Spinal cord (tissue), 10 donors: ENCODE measurements around the gene LAMA5. TPM values are rescaled to one million over a fixed set of nuclear protein-coding genes. Genes with fewer than 3 reads are reported as not detected.

Source experiments
- DNase-seq, 6 donors: peaks; one replicate each; pipeline versions ENCODE4 v3.0.0 to v3.0.0-alpha.2; 2013 to 2015; ENCODE audit warnings: low spot score in 6 of 6, low read depth in 4 of 6
- H3K27ac ChIP-seq: one replicate; pipeline ENCODE4 v1.5.1; 2013; ENCODE audit warnings: low read depth, low read length, control low read depth
- H3K27me3 ChIP-seq: one replicate; pipeline ENCODE4 v1.6.1; 2013; ENCODE audit warnings: low read length; ENCODE audit not compliant: control insufficient read depth, insufficient read depth
- H3K36me3 ChIP-seq: one replicate; pipeline ENCODE4 v1.6.1; 2013; ENCODE audit warnings: low read length; ENCODE audit not compliant: control insufficient read depth, insufficient read depth
- H3K4me1 ChIP-seq: one replicate; pipeline ENCODE4 v1.6.1; 2013; ENCODE audit warnings: low read length; ENCODE audit not compliant: control insufficient read depth, insufficient read depth
- H3K4me3 ChIP-seq: one replicate; pipeline ENCODE4 v1.5.1; 2013; ENCODE audit warnings: low read depth, low read length, control low read depth
- H3K9me3 ChIP-seq: one replicate; pipeline ENCODE4 v1.6.1; 2013; ENCODE audit warnings: low read length; ENCODE audit not compliant: control insufficient read depth, insufficient read depth
- WGBS: methylation state at CpG from one replicate; pipeline ENCODE4 v1.1.5; 2013; ENCODE audit warnings: missing lambda C conversion rate; ENCODE audit not compliant: insufficient coverage; 5-methylcytosine and 5-hydroxymethylcytosine counted together
- polyA plus RNA-seq, 2 donors: library from polyadenylated mRNA; unstranded; fragments of 120-200 nt; gene quantifications; one replicate each; pipeline ENCODE4 v1.2.1, GENCODE V29; 2013; ENCODE audit not compliant: insufficient read length in 2 of 2
- total RNA-seq, 2 donors: library from RNA; depleted of rRNA in 1 of 2; stranded (reverse); fragments of 120-200 nt in 1 of 2; fragments of >200 nt in 1 of 2; gene quantifications; one replicate each; pipeline versions ENCODE4 v1.2.3 to v1.2.4, GENCODE V29; 2013 to 2014
- donor health status: healthy.

Gene LAMA5
- total and polyA plus RNA-seq, 4 donors = 15.8 to 86.8 (median 64.8) TPM

- WGBS = 78% methylated on average over 3 of the region's 5 CpGs
- Histone ChIP-seq H3K4me3 (no peak overlapping the region), H3K4me1 (peaks cover 29% of the 10 kb centered on the region), H3K27ac (no peak overlapping the region), H3K9me3 (no peaks in the 10 kb centered on the region), H3K27me3 (no peaks in the 10 kb centered on the region), H3K36me3 (peaks cover 77% of the 10 kb centered on the region)
- no peak for DNase-seq
Measured at GRCh38 chr20:62389601-62390087, 22.5 kb upstream of the LAMA5 start.

GRCh38 chr20:62388839-62389600 is 21.9 kb upstream of the LAMA5 start:
- Histone ChIP-seq H3K4me1 (peaks cover 29% of the 10 kb centered on the region), H3K27ac (no peak overlapping the region), H3K36me3 (peaks cover 72% of the 10 kb centered on the region), H3K9me3 (no peaks in the 10 kb centered on the region), H3K4me3 (no peak overlapping the region), H3K27me3 (no peaks in the 10 kb centered on the region)
- DNase-seq = peak in 1 of 6 donors; percentile 7
- WGBS = 87% methylated on average over 10 of the region's 11 CpGs

- peaks cover 29% of the 10 kb centered on the region for H3K4me1 ChIP-seq
- no peak overlapping the region for H3K27ac ChIP-seq
Measured at GRCh38 chr20:62387933-62388635, 21.0 kb upstream of the LAMA5 start.

GRCh38 chr20:62387219-62387913 is 20.3 kb upstream of the LAMA5 start:
- peaks cover 33% of the 10 kb centered on the region for H3K4me1 ChIP-seq
- no peak overlapping the region for H3K27ac ChIP-seq
- no peaks in the 10 kb centered on the region for H3K27me3 ChIP-seq
- peak overlapping the region; percentile 85 for H3K4me3 ChIP-seq
- H3K36me3 ChIP-seq = peaks cover 59% of the 10 kb centered on the region
- H3K9me3 ChIP-seq = no peaks in the 10 kb centered on the region
- no peak for DNase-seq
- WGBS = 3% methylated on average over 47 of the region's 47 CpGs

More at GRCh38 chr20:62387933-62388635, 21.0 kb upstream of the LAMA5 start:
- WGBS = 75% methylated on average over 12 of the region's 20 CpGs
- no peak for DNase-seq
- Histone ChIP-seq H3K36me3 (peaks cover 63% of the 10 kb centered on the region), H3K4me3 (peak overlapping the region; percentile 85), H3K27me3 (no peaks in the 10 kb centered on the region), H3K9me3 (no peaks in the 10 kb centered on the region)

- H3K4me3 ChIP-seq = peak within 1 kb of the TSS; percentile 85
- peak; percentile 81 to 98 (median 86) for DNase-seq
- H3K4me1 ChIP-seq = peaks cover 34% of the 10 kb centered on the region
- peaks cover 59% of the 10 kb centered on the region for H3K36me3 ChIP-seq
- no peaks in the 10 kb centered on the region for H3K9me3 ChIP-seq
- no peaks in the 10 kb centered on the region for H3K27me3 ChIP-seq
- WGBS = under 1% methylated on average over 79 of the region's 83 CpGs
- peak within 1 kb of the TSS; percentile 57 for H3K27ac ChIP-seq
Measured at GRCh38 chr20:62386383-62387218, 19.5 kb upstream of the LAMA5 start, which contains the start of gene RPS21. Gene RPS21, plus strand, starts transcription at chr20:62387103. Its CDS starts 236 bp downstream, at chr20:62387339.

- Histone ChIP-seq H3K4me1 (peaks cover 48% of the 10 kb centered on the region), H3K27ac (no peak overlapping the region), H3K9me3 (no peaks in the 10 kb centered on the region), H3K36me3 (peaks cover 32% of the 10 kb centered on the region), H3K27me3 (no peaks in the 10 kb centered on the region), H3K4me3 (no peak overlapping the region)
- 62% methylated on average over 9 of the region's 18 CpGs for WGBS
- peak in 2 of 6 donors; percentile 84 to 85 for DNase-seq
Measured at GRCh38 chr20:62382306-62383198, 15.4 kb upstream of the LAMA5 start.

GRCh38 chr20:62381842-62382241 is 14.7 kb upstream of the LAMA5 start:
- peaks cover 30% of the 10 kb centered on the region for H3K36me3 ChIP-seq
- H3K4me3 ChIP-seq = no peak overlapping the region
- no peak overlapping the region for H3K27ac ChIP-seq
- H3K4me1 ChIP-seq = peaks cover 52% of the 10 kb centered on the region
- H3K27me3 ChIP-seq = no peaks in the 10 kb centered on the region
- H3K9me3 ChIP-seq = no peaks in the 10 kb centered on the region
- WGBS = 86% methylated on average over 6 of the region's 6 CpGs
- DNase-seq = no peak

GRCh38 chr20:62381202-62381797 is 14.2 kb upstream of the LAMA5 start:
- Histone ChIP-seq H3K27ac (no peak overlapping the region), H3K9me3 (no peaks in the 10 kb centered on the region), H3K36me3 (peaks cover 35% of the 10 kb centered on the region), H3K4me3 (no peak overlapping the region), H3K27me3 (no peaks in the 10 kb centered on the region), H3K4me1 (peaks cover 56% of the 10 kb centered on the region)
- WGBS = 91% methylated on average over 12 of the region's 16 CpGs
- no peak for DNase-seq
